Measurements from ENCODE around the gene TGFB3. TPM values are rescaled to one million over a fixed set of nuclear protein-coding genes. Genes with fewer than 3 reads are reported as not detected.

Gene TGFB3
- total RNA-seq, 4 donors from 2014 or later: 12.0 to 47.1 (median 23.2) TPM

GRCh38 chr14:75917322-75917945 is 64.4 kb downstream of the TGFB3 start:
- 87% methylated on average over 10 of the region's 10 CpGs for WGBS
- peaks cover 0 to 5% (median 0%) of the 10 kb centered on the region in 4 donors for H3K9me3 ChIP-seq
- H3K27ac ChIP-seq (replicated peaks in 1 of 4): no peak overlapping the region
- DNase-seq (ENCODE audit: extremely low spot score): no peak
- H3K4me3 ChIP-seq: no peak overlapping the region
- no peaks in the 10 kb centered on the region for H3K27me3 ChIP-seq
- TF ChIP-seq CTCF (IDR thresholded peaks at IDR 0.05): no peak
- no peak for TF ChIP-seq POLR2AphosphoS5 (IDR thresholded peaks at IDR 0.05)
- TF ChIP-seq EP300 (IDR thresholded peaks at IDR 0.05): no peak
- TF ChIP-seq POLR2A (IDR thresholded peaks at IDR 0.05; ENCODE audit: low read depth): no peak
- H3K4me1 ChIP-seq: no peaks in the 10 kb centered on the region
- intact Hi-C loops (cut with DNase I): no loop called here
- H3K36me3 ChIP-seq: peaks cover 0 to 3% (median 0%) of the 10 kb centered on the region in 4 donors

GRCh38 chr14:75915045-75915444 is 66.8 kb downstream of the TGFB3 start:
- no peak for DNase-seq (ENCODE audit: extremely low spot score)
- WGBS: 95% methylated on average over 2 of the region's 2 CpGs
- no peak overlapping the region for H3K27ac ChIP-seq (replicated peaks in 1 of 4)
- peaks cover 0 to 2% (median 0%) of the 10 kb centered on the region in 4 donors for H3K9me3 ChIP-seq
- no peaks in the 10 kb centered on the region for H3K27me3 ChIP-seq
- TF ChIP-seq EP300 (IDR thresholded peaks at IDR 0.05) (no peak), POLR2AphosphoS5 (IDR thresholded peaks at IDR 0.05) (no peak), CTCF (IDR thresholded peaks at IDR 0.05) (no peak), POLR2A (IDR thresholded peaks at IDR 0.05; ENCODE audit: low read depth) (no peak)
- H3K4me3 ChIP-seq: no peak overlapping the region
- H3K36me3 ChIP-seq: peaks cover 0 to 3% (median 0%) of the 10 kb centered on the region in 4 donors
- H3K4me1 ChIP-seq: no peaks in the 10 kb centered on the region
- intact Hi-C loops (cut with DNase I): no loop called here

GRCh38 chr14:75913183-75913582 is 68.6 kb downstream of the TGFB3 start:
- intact Hi-C loops (cut with DNase I): no loop called here
- TF ChIP-seq CTCF (IDR thresholded peaks at IDR 0.05) (no peak), POLR2A (IDR thresholded peaks at IDR 0.05; ENCODE audit: low read depth) (no peak), POLR2AphosphoS5 (IDR thresholded peaks at IDR 0.05) (no peak), EP300 (IDR thresholded peaks at IDR 0.05) (no peak)

GRCh38 chr14:75911883-75912282 is 69.9 kb downstream of the TGFB3 start:
- H3K9me3 ChIP-seq: no peaks in the 10 kb centered on the region
- intact Hi-C loops (cut with DNase I): no loop called here
- TF ChIP-seq EP300 (IDR thresholded peaks at IDR 0.05) (no peak), CTCF (IDR thresholded peaks at IDR 0.05) (no peak)
- no peak overlapping the region for H3K4me3 ChIP-seq
- peaks cover 0 to 4% (median 0%) of the 10 kb centered on the region in 4 donors for H3K36me3 ChIP-seq
- no peak for DNase-seq (ENCODE audit: extremely low spot score)
- H3K4me1 ChIP-seq: peaks cover 0 to 1% (median under 1%) of the 10 kb centered on the region in 4 donors
- no peaks in the 10 kb centered on the region for H3K27me3 ChIP-seq
- no peak overlapping the region for H3K27ac ChIP-seq (replicated peaks in 1 of 4)
- 66% methylated on average over 7 of the region's 7 CpGs for WGBS

More at GRCh38 chr14:75913183-75913582, 68.6 kb downstream of the TGFB3 start:
- no peak overlapping the region for H3K27ac ChIP-seq (replicated peaks in 1 of 4)
- no peaks in the 10 kb centered on the region for H3K4me1 ChIP-seq
- no peaks in the 10 kb centered on the region for H3K27me3 ChIP-seq
- peaks cover 0 to 6% (median 0%) of the 10 kb centered on the region in 4 donors for H3K36me3 ChIP-seq
- WGBS: 100% methylated on average over 2 of the region's 2 CpGs
- H3K9me3 ChIP-seq: no peaks in the 10 kb centered on the region
- no peak for DNase-seq (ENCODE audit: extremely low spot score)
- H3K4me3 ChIP-seq: no peak overlapping the region

GRCh38 chr14:75910048-75910447 is 71.7 kb downstream of the TGFB3 start:
- no peak for TF ChIP-seq EP300 (IDR thresholded peaks at IDR 0.05)
- no peak for TF ChIP-seq POLR2AphosphoS5 (IDR thresholded peaks at IDR 0.05)
- TF ChIP-seq CTCF (IDR thresholded peaks at IDR 0.05): no peak
- WGBS: 79% methylated on average over 2 of the region's 2 CpGs
- intact Hi-C loops (cut with DNase I): no loop called here
- H3K27ac ChIP-seq (replicated peaks in 1 of 4): no peak overlapping the region
- DNase-seq (ENCODE audit: extremely low spot score): no peak
- peaks cover 8 to 14% (median 11%) of the 10 kb centered on the region in 4 donors for H3K4me1 ChIP-seq
- no peaks in the 10 kb centered on the region for H3K9me3 ChIP-seq
- no peak overlapping the region for H3K4me3 ChIP-seq
- H3K36me3 ChIP-seq: peaks cover 0 to 4% (median 0%) of the 10 kb centered on the region in 4 donors
- H3K27me3 ChIP-seq: no peaks in the 10 kb centered on the region
